Liver (tissue), 3 donors: Measurements from ENCODE around the gene RTL1.

ENCODE experiments used
- EGR1 ChIP-seq, 2 donors: IDR thresholded peaks; 2 replicates each; pipeline ENCODE4 v1.6.1; 2016 to 2018; ENCODE audit warnings: antibody characterized with exemption in 2 of 2, low read depth in 2 of 2
- JUND ChIP-seq, 2 donors: IDR thresholded peaks; 2 replicates each; pipeline ENCODE4 v1.6.1; 2016; ENCODE audit warnings: antibody characterized with exemption in 2 of 2
- SP1 ChIP-seq: IDR thresholded peaks from 2 replicates; pipeline ENCODE4 v1.6.1; 2018; ENCODE audit warnings: antibody characterized with exemption, mild to moderate bottlenecking
- YY1 ChIP-seq: IDR thresholded peaks from 2 replicates; pipeline ENCODE4 v1.6.1; 2016; ENCODE audit warnings: antibody characterized with exemption, mild to moderate bottlenecking
- TF ChIP-seq, protein P1 (sequence below): fragments of 150-350 bp; IDR thresholded peaks from 2 replicates; pipeline ENCODE4 v1.5.1; 2017; ENCODE audit warnings: improper control_type of control experiment, low read depth, low read length; ENCODE audit not compliant: missing input control
- donor health status: healthy.
- donor health status: healthy.

DNA sequence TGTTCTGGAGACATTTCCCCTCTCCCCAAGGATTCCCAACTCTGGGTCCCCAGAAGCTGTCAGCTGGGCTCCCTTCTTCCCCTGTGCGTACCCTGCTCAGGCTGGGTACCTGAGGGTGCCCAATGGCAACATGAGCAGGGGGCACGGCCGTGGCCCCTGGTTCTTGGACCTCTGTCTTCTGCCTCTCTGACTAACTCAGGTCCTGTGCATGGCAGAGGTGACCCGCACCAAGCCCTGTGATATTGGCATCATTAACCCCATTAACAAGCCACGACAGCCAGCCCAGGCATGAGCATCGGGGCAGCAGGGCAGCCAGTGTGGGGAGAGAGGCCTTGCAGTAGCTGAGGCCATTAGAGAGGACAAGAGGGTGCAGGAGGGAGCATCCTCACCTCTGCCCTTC is 28.4 kb downstream of the RTL1 start:
- TF ChIP-seq SP1 (no peak), YY1 (no peak), JUND (IDR thresholded peaks at IDR 0.05) (no peak), EGR1 (IDR thresholded peaks at IDR 0.05; ENCODE audit: low read depth in 2 of 2) (no peak)
- TF ChIP-seq, protein P1, sequence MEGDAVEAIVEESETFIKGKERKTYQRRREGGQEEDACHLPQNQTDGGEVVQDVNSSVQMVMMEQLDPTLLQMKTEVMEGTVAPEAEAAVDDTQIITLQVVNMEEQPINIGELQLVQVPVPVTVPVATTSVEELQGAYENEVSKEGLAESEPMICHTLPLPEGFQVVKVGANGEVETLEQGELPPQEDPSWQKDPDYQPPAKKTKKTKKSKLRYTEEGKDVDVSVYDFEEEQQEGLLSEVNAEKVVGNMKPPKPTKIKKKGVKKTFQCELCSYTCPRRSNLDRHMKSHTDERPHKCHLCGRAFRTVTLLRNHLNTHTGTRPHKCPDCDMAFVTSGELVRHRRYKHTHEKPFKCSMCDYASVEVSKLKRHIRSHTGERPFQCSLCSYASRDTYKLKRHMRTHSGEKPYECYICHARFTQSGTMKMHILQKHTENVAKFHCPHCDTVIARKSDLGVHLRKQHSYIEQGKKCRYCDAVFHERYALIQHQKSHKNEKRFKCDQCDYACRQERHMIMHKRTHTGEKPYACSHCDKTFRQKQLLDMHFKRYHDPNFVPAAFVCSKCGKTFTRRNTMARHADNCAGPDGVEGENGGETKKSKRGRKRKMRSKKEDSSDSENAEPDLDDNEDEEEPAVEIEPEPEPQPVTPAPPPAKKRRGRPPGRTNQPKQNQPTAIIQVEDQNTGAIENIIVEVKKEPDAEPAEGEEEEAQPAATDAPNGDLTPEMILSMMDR = no peak
